Common myeloid progenitor, CD34-positive (primary cell): ENCODE results near the gene DCN.
"Not testable (repeated sequence)": the region's sequence is repeated elsewhere in the genome, so short reads cannot be mapped to it uniquely, and the experiment has no call there.

Experiments used
- CTCF ChIA-PET: fragments of 350-600 bp; sonication (Branson Sonifier 250); formaldehyde crosslinking; loops from one replicate; lab custom pipeline; 2021; ENCODE audit warnings: antibody characterized with exemption; lab: Charles Lee
- POLR2A ChIA-PET: fragments of 350-600 bp; sonication (Branson Sonifier 250); formaldehyde crosslinking; loops from one replicate; lab custom pipeline; 2021; ENCODE audit warnings: antibody characterized with exemption; lab: Charles Lee
- DNase-seq, 3 donors: peaks; one replicate each; pipeline versions ENCODE4 v3.0.0 to v3.0.0-alpha.2; 2013
- H3K27ac ChIP-seq, 2 experiments: 1 replicate in 1 of 2; 2 replicates in 1 of 2; pipeline ENCODE4 v1.7.0; 2013; ENCODE audit warnings: inconsistent platforms in 2 of 2, low read length in 2 of 2, mild to moderate bottlenecking in 2 of 2, low read depth in 1 of 2, moderate library complexity in 1 of 2; ENCODE audit not compliant: severe bottlenecking in 2 of 2, insufficient read depth in 1 of 2, poor library complexity in 1 of 2
- H3K27me3 ChIP-seq, 5 experiments: replicated peaks in 2 of 5; 1 replicate in 3 of 5; 2 replicates in 2 of 5; pipeline versions ENCODE4 v1.6.1 to v1.7.0; 2013; ENCODE audit warnings: low read length in 4 of 5, mild to moderate bottlenecking in 2 of 5, moderate library complexity in 2 of 5, inconsistent platforms in 1 of 5; ENCODE audit not compliant: insufficient read depth in 5 of 5, control insufficient read depth in 4 of 5
- H3K36me3 ChIP-seq, 4 experiments: 1 replicate in 2 of 4; 2 replicates in 2 of 4; pipeline versions ENCODE4 v1.6.1 to v1.7.0; 2013; ENCODE audit warnings: low read length in 3 of 4, control low read depth in 1 of 4, mild to moderate bottlenecking in 1 of 4; ENCODE audit not compliant: control insufficient read depth in 4 of 4, insufficient read depth in 4 of 4
- H3K4me1 ChIP-seq, 4 experiments: 1 replicate in 3 of 4; 2 replicates in 1 of 4; pipeline versions ENCODE4 v1.6.1 to v1.7.1; 2013; ENCODE audit warnings: low read length in 3 of 4, mild to moderate bottlenecking in 3 of 4, control low read depth in 1 of 4, inconsistent platforms in 1 of 4, moderate library complexity in 1 of 4; ENCODE audit not compliant: control insufficient read depth in 4 of 4, insufficient read depth in 4 of 4; ENCODE audit errors: control extremely low read depth in 1 of 4
- H3K4me3 ChIP-seq, 7 experiments: 1 replicate in 4 of 7; 2 replicates in 3 of 7; pipeline versions ENCODE4 v1.5.1 to v1.7.0; 2013; ENCODE audit warnings: mild to moderate bottlenecking in 7 of 7, low read length in 6 of 7, moderate library complexity in 6 of 7, inconsistent platforms in 2 of 7, low read depth in 2 of 7, control low read depth in 1 of 7; ENCODE audit not compliant: insufficient read depth in 4 of 7, control insufficient read depth in 1 of 7; ENCODE audit errors: extremely low read depth in 1 of 7
- H3K9me3 ChIP-seq, 5 experiments: 1 replicate in 4 of 5; 2 replicates in 1 of 5; pipeline versions ENCODE4 v1.6.1 to v1.7.1; 2013; ENCODE audit warnings: low read length in 4 of 5, mild to moderate bottlenecking in 2 of 5, inconsistent platforms in 1 of 5, low read depth in 1 of 5, moderate library complexity in 1 of 5; ENCODE audit not compliant: control insufficient read depth in 4 of 5, insufficient read depth in 2 of 5; ENCODE audit errors: control extremely low read depth in 1 of 5
- WGBS: methylation state at CpG from one replicate; pipeline ENCODE4 v1.1.5; 2013; ENCODE audit not compliant: insufficient coverage; 5-methylcytosine and 5-hydroxymethylcytosine counted together

DCN gene

DNA sequence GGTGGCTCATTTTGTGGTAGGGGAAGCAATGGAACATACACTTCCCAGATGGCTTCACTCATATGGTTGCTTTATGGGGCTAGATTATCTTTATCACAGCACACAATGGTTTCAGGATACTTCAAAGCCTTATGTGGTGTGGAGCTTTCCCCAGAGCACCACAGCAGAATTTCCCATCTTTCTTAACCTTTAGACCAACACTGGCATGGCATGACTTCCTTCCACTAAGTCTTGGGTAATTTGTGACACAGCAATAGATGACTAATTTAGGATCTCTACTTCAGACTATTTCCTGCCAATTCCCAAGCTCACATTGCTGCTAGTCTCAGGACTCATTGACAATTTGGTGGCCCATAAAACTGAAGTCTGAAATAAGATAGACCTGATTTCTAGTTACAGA lies 36.9 kb upstream of the DCN start:
- Histone ChIP-seq H3K9me3 (no peaks in the 10 kb centered on the region), H3K27me3 (no peaks in the 10 kb centered on the region), H3K36me3 (no peaks in the 10 kb centered on the region), H3K4me1 (no peaks in the 10 kb centered on the region), H3K27ac (no peak overlapping the region), H3K4me3 (no peak overlapping the region)
- CTCF ChIA-PET = no interaction called here
- POLR2A ChIA-PET = no interaction called here
- no peak for DNase-seq

- no peak overlapping the region for H3K27ac ChIP-seq
- 100% methylated on average over 2 of the region's 2 CpGs for WGBS
Observed at GRCh38 chr12:91216871-91217270, 34.3 kb upstream of the DCN start.

DNA sequence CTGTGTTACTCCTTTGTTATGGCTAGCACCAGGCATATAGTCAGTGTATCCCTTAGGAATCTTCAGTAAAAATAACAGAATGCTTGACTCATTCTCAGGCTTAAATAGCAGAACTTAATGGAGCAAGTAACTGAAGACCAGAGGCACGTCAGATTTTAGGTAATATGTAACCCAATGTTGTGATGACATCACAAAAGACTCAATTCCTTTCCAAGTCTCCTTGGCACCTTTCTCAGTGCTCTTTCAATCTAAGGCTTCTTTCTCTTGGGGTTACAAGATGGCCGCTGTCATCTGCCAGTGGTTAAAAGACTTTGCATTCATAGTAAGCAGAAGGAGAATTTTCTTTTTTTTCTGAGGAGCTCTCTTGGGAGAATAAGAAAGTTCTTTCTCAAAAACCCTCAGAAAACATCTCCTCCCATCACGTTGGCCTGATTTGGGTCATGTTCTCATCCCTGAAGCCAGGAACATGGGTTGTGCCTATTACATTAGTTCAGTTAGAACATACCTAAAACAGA lies 33.4 kb upstream of the DCN start:
- H3K27ac ChIP-seq = no peak overlapping the region
- no peak for DNase-seq
- WGBS = no CpG with 5 or more reads among the region's 3 CpGs
- no peaks in the 10 kb centered on the region for H3K36me3 ChIP-seq
- ChIA-PET CTCF (no interaction called here), POLR2A (no interaction called here)
- H3K27me3 ChIP-seq = no peaks in the 10 kb centered on the region
- H3K4me1 ChIP-seq = no peaks in the 10 kb centered on the region
- H3K9me3 ChIP-seq = peaks cover 0 to 2% (median 0%) of the 10 kb centered on the region in 5 experiments
- H3K4me3 ChIP-seq = no peak overlapping the region

More at GRCh38 chr12:91216871-91217270, 34.3 kb upstream of the DCN start:
- CTCF ChIA-PET = no interaction called here
- H3K4me3 ChIP-seq = no peak overlapping the region
- POLR2A ChIA-PET = no interaction called here
- no peaks in the 10 kb centered on the region for H3K4me1 ChIP-seq
- no peaks in the 10 kb centered on the region for H3K27me3 ChIP-seq
- no peaks in the 10 kb centered on the region for H3K36me3 ChIP-seq
- DNase-seq = no peak
- H3K9me3 ChIP-seq = peaks cover 0 to 2% (median 0%) of the 10 kb centered on the region in 5 experiments

DNA sequence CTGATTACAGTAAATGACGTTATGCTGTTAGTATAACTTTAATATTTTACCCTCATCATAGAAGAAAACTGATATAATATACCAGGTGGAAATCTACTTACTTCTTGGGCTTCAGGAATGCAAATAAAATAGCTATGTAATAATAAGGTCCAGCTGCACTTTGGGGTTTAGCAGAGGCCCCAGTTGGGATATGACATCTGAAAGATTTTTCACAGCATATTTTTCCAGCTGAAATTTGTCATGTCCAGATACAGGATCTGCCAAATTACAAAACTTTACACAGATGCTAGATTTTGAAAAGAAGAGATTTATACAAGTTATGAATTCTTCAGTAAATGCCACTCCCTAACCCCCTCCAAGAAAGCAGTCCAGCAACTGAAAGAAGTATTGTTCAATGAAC lies 29.2 kb upstream of the DCN start:
- H3K4me3 ChIP-seq = no peak overlapping the region
- CTCF ChIA-PET = no interaction called here
- POLR2A ChIA-PET = no interaction called here
- no peak for DNase-seq
- no CpG with 5 or more reads among the region's 1 CpG for WGBS
- H3K27ac ChIP-seq = no peak overlapping the region
- no peaks in the 10 kb centered on the region for H3K36me3 ChIP-seq
- peaks cover 0 to 2% (median 0%) of the 10 kb centered on the region in 5 experiments for H3K9me3 ChIP-seq
- no peaks in the 10 kb centered on the region for H3K4me1 ChIP-seq
- H3K27me3 ChIP-seq = no peaks in the 10 kb centered on the region

GRCh38 chr12:91210618-91211017 lies 28.0 kb upstream of the DCN start:
- Histone ChIP-seq H3K27me3 (no peaks in the 10 kb centered on the region), H3K9me3 (peaks cover 0 to 2% (median 0%) of the 10 kb centered on the region in 5 experiments), H3K36me3 (no peaks in the 10 kb centered on the region), H3K4me3 (no peak overlapping the region), H3K27ac (no peak overlapping the region), H3K4me1 (no peaks in the 10 kb centered on the region)
- ChIA-PET CTCF (no interaction called here), POLR2A (no interaction called here)
- WGBS = 100% methylated on average over 2 of the region's 2 CpGs
- no peak for DNase-seq

DNA sequence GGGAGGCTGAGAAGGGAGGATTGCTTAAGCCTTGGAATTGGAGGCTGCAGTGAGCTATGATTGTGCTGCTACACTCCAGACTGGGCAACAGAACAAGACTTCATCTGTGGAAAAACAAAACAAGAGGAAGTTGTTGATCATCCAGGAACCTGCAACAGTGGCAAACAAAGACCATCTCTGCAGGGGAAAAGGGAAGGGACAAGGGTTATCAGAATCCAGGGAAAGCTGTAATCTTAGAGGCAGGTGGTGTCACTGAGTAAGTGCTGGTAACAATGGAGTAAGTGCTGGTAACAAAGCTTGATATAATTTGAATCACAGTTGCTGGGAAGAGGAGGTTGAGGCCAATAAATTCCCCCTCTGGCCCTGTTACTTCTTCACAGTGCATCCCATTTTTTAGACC lies 27.5 kb upstream of the DCN start:
- Histone ChIP-seq H3K4me3 (no peak overlapping the region), H3K27me3 (no peaks in the 10 kb centered on the region), H3K36me3 (no peaks in the 10 kb centered on the region), H3K9me3 (peaks cover 0 to 2% (median 0%) of the 10 kb centered on the region in 5 experiments), H3K27ac (no peak overlapping the region), H3K4me1 (no peaks in the 10 kb centered on the region)
- ChIA-PET CTCF (no interaction called here), POLR2A (no interaction called here)
- DNase-seq = no peak

DNA sequence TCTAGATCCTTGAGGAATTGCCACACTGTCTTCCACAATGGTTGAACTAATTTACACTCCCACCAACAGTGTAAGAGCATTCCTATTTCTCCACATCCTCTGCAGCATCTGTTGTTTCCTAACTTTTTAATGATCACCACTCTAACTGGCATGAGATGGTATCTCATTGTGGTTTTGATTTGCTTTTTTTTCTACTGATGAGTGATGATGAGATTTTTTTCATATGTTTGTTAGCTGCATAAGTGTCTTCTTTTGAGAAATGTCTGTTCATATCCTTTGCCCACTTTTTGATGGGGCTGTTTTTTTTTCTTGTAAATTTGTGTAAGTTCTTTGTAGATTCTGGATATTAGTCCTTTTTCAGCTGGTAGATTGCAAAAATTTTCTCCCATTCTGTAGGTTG lies 24.7 kb upstream of the DCN start:
- H3K27me3 ChIP-seq, H3K36me3 ChIP-seq, H3K4me1 ChIP-seq, H3K4me3 ChIP-seq, H3K9me3 ChIP-seq, POLR2A ChIA-PET, H3K27ac ChIP-seq, DNase-seq: not testable (repeated sequence)
- CTCF ChIA-PET = interaction anchor here (1.2 kb wide), 1 partner anchor 11 kb away, joined by 3 read pairs; no protein-coding TSS in a partner anchor
